Kidney (tissue), 14 donors: ENCODE measurements around the gene PEX5L. TPM values are rescaled to one million over a fixed set of nuclear protein-coding genes. Genes with fewer than 3 reads are reported as not detected.

ENCODE experiments used
- DNase-seq, 5 donors: peaks; one replicate each; pipeline ENCODE4 v3.0.0-alpha.2; 2013 to 2020
- FAIRE-seq: peaks from 2 replicates; lab custom pipeline; 2012; peaks lifted over from hg19 to GRCh38; lab: Jason Lieb, UNC
- H3K27ac ChIP-seq, 2 donors: one replicate each; pipeline ENCODE4 v1.7.0; 2013; ENCODE audit warnings: low read depth in 2 of 2, low read length in 2 of 2, inconsistent platforms in 1 of 2
- H3K27me3 ChIP-seq: one replicate; pipeline ENCODE4 v1.7.1; 2013; ENCODE audit warnings: low read length, inconsistent platforms; ENCODE audit not compliant: control insufficient read depth, insufficient read depth
- H3K36me3 ChIP-seq, 3 donors: one replicate each; pipeline versions ENCODE4 v1.7.0 to v1.7.1; 2013; ENCODE audit warnings: low read length in 3 of 3, control low read depth in 1 of 3, inconsistent platforms in 1 of 3; ENCODE audit not compliant: insufficient read depth in 3 of 3, control insufficient read depth in 2 of 3
- H3K4me1 ChIP-seq, 3 donors: one replicate each; pipeline versions ENCODE4 v1.7.0 to v1.7.1; 2013; ENCODE audit warnings: low read length in 3 of 3, inconsistent platforms in 1 of 3, low read depth in 1 of 3; ENCODE audit not compliant: control insufficient read depth in 2 of 3, insufficient read depth in 2 of 3
- H3K4me3 ChIP-seq, 3 donors: one replicate each; pipeline versions ENCODE4 v1.7.0 to v1.8.1; 2013; ENCODE audit warnings: low read length in 3 of 3, control low read depth in 1 of 3, inconsistent platforms in 1 of 3
- H3K9ac ChIP-seq, 3 donors: one replicate each; pipeline versions ENCODE4 v1.7.0 to v1.7.1; 2013; ENCODE audit warnings: low read length in 3 of 3, control low read depth in 1 of 3, inconsistent platforms in 1 of 3
- H3K9me3 ChIP-seq, 3 donors: one replicate each; pipeline versions ENCODE4 v1.7.0 to v1.7.1; 2013; ENCODE audit warnings: low read length in 3 of 3, control low read depth in 1 of 3, inconsistent platforms in 1 of 3; ENCODE audit not compliant: control insufficient read depth in 2 of 3, insufficient read depth in 1 of 3
- CTCF ChIP-seq: IDR thresholded peaks from 3 replicates; pipeline ENCODE4 v1.5.1; 2012; ENCODE audit warnings: mild to moderate bottlenecking, moderate library complexity, borderline replicate concordance; ENCODE audit not compliant: insufficient read depth; ENCODE audit errors: extremely low read depth
- intact Hi-C: fragments of 100-400 bp; cut with DNase I; formaldehyde crosslinking; loops from one replicate; pipeline ENCODE4 v1.11.1; 2022
- polyA plus RNA-seq: library from polyadenylated mRNA; stranded (reverse); fragments of 350-450 nt; fragmentation: Illumina TruSeq; extraction: RNeasy Lipid Tissue Mini Kit (QIAGEN cat#74804); gene quantifications from one replicate; pipeline ENCODE4 v1.2.3, GENCODE V29; 2014; ENCODE audit warnings: low read depth, low replicate concordance; ENCODE audit not compliant: insufficient read depth
- total RNA-seq: library from RNA; stranded (reverse); fragmentation: NEBNext Ultra II Directional; extraction: Animal tissue kit (Norgen Biotek cat#: 25700); gene quantifications from one replicate; pipeline ENCODE4 v1.2.1, GENCODE V29; 2021
- donor health status: control.
- donor health status: control.
- donor health status: control.
- donor health status: control.
- donor health status: control.
- donor health status: DM: yes; HTN: yes; CAD: no.
- donor health status: Normal renal cell carcinoma (clear cell type).

PEX5L gene
- total and polyA plus RNA-seq, 2 donors from 2014 or later = 0.32 TPM; not detected in 1

GRCh38 chr3:179881791-179882190 is 154.9 kb downstream of the PEX5L start:
- intact Hi-C loops = no loop called here

GRCh38 chr3:179880868-179881267 is 155.9 kb downstream of the PEX5L start:
- H3K36me3 ChIP-seq = no peaks in the 10 kb centered on the region
- no peaks in the 10 kb centered on the region for H3K9me3 ChIP-seq
- no peak overlapping the region for H3K4me3 ChIP-seq
- no peak overlapping the region for H3K27ac ChIP-seq
- TF ChIP-seq CTCF = no peak
- H3K27me3 ChIP-seq = no peaks in the 10 kb centered on the region
- no peak for FAIRE-seq
- H3K9ac ChIP-seq = no peak overlapping the region
- intact Hi-C loops = no loop called here
- DNase-seq = no peak
- H3K4me1 ChIP-seq = no peaks in the 10 kb centered on the region

More at GRCh38 chr3:179881791-179882190, 154.9 kb downstream of the PEX5L start:
- H3K4me3 ChIP-seq = no peak overlapping the region
- TF ChIP-seq CTCF = no peak
- H3K9ac ChIP-seq = no peak overlapping the region
- H3K27ac ChIP-seq = no peak overlapping the region
- DNase-seq (peak in 1 of 5 donors; percentile 4), FAIRE-seq (no peak)
- H3K27me3 ChIP-seq = no peaks in the 10 kb centered on the region
- no peaks in the 10 kb centered on the region for H3K36me3 ChIP-seq
- H3K4me1 ChIP-seq = no peaks in the 10 kb centered on the region
- no peaks in the 10 kb centered on the region for H3K9me3 ChIP-seq

- no peak overlapping the region for H3K9ac ChIP-seq
- FAIRE-seq (no peak), DNase-seq (no peak)
- H3K9me3 ChIP-seq = no peaks in the 10 kb centered on the region
- intact Hi-C loops = no loop called here
- no peaks in the 10 kb centered on the region for H3K36me3 ChIP-seq
- no peak for TF ChIP-seq CTCF
- no peaks in the 10 kb centered on the region for H3K27me3 ChIP-seq
- H3K4me3 ChIP-seq = no peak overlapping the region
- H3K27ac ChIP-seq = no peak overlapping the region
- no peaks in the 10 kb centered on the region for H3K4me1 ChIP-seq
Measured at GRCh38 chr3:179876440-179876839, 160.3 kb downstream of the PEX5L start.

- H3K27ac ChIP-seq = no peak overlapping the region
- no peak for DNase-seq
- intact Hi-C loops = no loop called here
- no peaks in the 10 kb centered on the region for H3K36me3 ChIP-seq
- no peaks in the 10 kb centered on the region for H3K27me3 ChIP-seq
- H3K9ac ChIP-seq = no peak overlapping the region
- TF ChIP-seq CTCF = no peak
- no peaks in the 10 kb centered on the region for H3K9me3 ChIP-seq
- no peak for FAIRE-seq
- no peak overlapping the region for H3K4me3 ChIP-seq
- H3K4me1 ChIP-seq = no peaks in the 10 kb centered on the region
Measured at GRCh38 chr3:179872842-179873241, 163.9 kb downstream of the PEX5L start.
